ENCODE measurements around the gene ALPK1. TPM values are rescaled to one million over a fixed set of nuclear protein-coding genes. Genes with fewer than 3 reads are reported as not detected.

The ALPK1 gene
- polyA plus RNA-seq, 1 of the 3 experiments (the other 2 are of a cell fraction): 2.8 TPM

DNA sequence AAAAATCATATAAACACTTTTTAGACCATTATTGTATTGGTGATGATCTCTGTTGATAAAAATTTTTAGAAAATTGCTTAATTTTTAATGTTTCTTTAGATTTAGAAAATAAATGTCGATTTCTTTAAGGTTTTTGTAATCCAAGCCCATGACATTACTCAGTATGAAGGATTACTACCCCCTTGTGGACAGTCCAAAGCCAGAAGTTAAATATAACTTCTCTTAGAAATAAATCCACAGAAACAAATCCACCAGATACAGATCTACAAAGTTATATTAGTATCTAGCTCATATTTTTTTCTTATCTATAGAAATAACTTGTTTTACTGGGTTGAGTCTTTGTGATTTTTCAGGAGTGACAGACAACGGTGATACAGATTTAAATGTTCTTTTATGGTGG is 30.3 kb upstream of the ALPK1 start (continued):
- TF ChIP-seq, protein P1, sequence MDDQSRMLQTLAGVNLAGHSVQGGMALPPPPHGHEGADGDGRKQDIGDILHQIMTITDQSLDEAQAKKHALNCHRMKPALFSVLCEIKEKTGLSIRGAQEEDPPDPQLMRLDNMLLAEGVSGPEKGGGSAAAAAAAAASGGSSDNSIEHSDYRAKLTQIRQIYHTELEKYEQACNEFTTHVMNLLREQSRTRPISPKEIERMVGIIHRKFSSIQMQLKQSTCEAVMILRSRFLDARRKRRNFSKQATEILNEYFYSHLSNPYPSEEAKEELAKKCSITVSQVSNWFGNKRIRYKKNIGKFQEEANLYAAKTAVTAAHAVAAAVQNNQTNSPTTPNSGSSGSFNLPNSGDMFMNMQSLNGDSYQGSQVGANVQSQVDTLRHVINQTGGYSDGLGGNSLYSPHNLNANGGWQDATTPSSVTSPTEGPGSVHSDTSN (IDR thresholded peaks at IDR 0.05): no peak
- no peak for TF ChIP-seq GATA2 (CRISPR knock-in tag; IDR thresholded peaks at IDR 0.05)
- no peak for TF ChIP-seq RFX5 (IDR thresholded peaks at IDR 0.05; ENCODE audit: low read length)
- TF ChIP-seq, protein P2, sequence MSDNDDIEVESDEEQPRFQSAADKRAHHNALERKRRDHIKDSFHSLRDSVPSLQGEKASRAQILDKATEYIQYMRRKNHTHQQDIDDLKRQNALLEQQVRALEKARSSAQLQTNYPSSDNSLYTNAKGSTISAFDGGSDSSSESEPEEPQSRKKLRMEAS (IDR thresholded peaks at IDR 0.05; ENCODE audit: low read depth): no peak
- TF ChIP-seq, protein P3, sequence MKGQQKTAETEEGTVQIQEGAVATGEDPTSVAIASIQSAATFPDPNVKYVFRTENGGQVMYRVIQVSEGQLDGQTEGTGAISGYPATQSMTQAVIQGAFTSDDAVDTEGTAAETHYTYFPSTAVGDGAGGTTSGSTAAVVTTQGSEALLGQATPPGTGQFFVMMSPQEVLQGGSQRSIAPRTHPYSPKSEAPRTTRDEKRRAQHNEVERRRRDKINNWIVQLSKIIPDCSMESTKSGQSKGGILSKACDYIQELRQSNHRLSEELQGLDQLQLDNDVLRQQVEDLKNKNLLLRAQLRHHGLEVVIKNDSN (IDR thresholded peaks at IDR 0.05; ENCODE audit: borderline replicate concordance, low read depth): no peak
- TF ChIP-seq, protein P4, sequence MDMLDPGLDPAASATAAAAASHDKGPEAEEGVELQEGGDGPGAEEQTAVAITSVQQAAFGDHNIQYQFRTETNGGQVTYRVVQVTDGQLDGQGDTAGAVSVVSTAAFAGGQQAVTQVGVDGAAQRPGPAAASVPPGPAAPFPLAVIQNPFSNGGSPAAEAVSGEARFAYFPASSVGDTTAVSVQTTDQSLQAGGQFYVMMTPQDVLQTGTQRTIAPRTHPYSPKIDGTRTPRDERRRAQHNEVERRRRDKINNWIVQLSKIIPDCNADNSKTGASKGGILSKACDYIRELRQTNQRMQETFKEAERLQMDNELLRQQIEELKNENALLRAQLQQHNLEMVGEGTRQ (IDR thresholded peaks at IDR 0.05; ENCODE audit: borderline replicate concordance, low read depth, low read length): no peak
- TF ChIP-seq FOSL2 (IDR thresholded peaks at IDR 0.05; ENCODE audit: borderline replicate concordance, low read depth): no peak
- no peak for TF ChIP-seq FOXM1 (IDR thresholded peaks at IDR 0.05; ENCODE audit: low read depth)
- no peak for TF ChIP-seq YY1 (IDR thresholded peaks at IDR 0.05; ENCODE audit: low read depth)
- no peak for TF ChIP-seq MEF2A (IDR thresholded peaks at IDR 0.05; ENCODE audit: borderline replicate concordance, low read depth)

DNA sequence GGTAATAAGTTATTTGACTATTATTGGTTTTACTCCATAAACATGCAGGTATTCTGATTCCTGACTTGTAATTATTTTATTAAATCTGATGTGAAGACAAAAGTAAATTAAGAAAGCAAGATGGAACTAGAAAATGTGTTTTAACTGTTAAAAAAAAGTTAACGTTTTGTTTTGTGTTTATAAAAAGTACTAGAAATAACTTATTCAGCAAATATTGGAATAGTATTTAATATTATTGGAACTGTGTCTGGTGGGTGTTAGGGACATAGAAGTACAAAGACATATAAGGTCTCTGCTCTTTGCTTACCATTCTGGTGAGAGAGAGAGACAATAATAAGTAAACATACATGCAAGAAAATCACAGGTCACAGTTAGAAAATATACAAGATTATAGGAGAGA is 27.1 kb upstream of the ALPK1 start:
- H2AFZ ChIP-seq (ENCODE audit: low read depth): no peak overlapping the region
- DNase-seq: no peak
- peaks cover 2 to 5% of the 10 kb centered on the region in 2 experiments; a peak in 2 of 4 replicates for H3K4me1 ChIP-seq (ENCODE audit: control insufficient read depth in 1 of 2, insufficient read depth in 2 of 2, low read depth in 1 of 2, low read length in 1 of 2)
- no peak overlapping the region for H3K27ac ChIP-seq (ENCODE audit: low read depth in 2 of 2, low read length in 1 of 2)
- H3K9me2 ChIP-seq: no peaks in the 10 kb centered on the region
- H3K4me3 ChIP-seq (ENCODE audit: low read depth in 2 of 2, low read length in 1 of 2): no peak overlapping the region
- H4K20me1 ChIP-seq (ENCODE audit: insufficient read depth): no peaks in the 10 kb centered on the region
- H3K27me3 ChIP-seq (ENCODE audit: insufficient read depth): no peaks in the 10 kb centered on the region
- ChIA-PET CTCF (interaction anchor here (0.7 kb wide), 1 partner anchor 110 kb away, joined by 3 read pairs; no protein-coding TSS in a partner anchor), POLR2A (no interaction called here)
- H3K4me2 ChIP-seq: no peak overlapping the region
- 98% methylated on average over 1 of the region's 1 CpG for WGBS (ENCODE audit: low lambda C conversion rate)
- TF ChIP-seq JUND (IDR thresholded peaks at IDR 0.05): no peak
- no peak for TF ChIP-seq EP300 (IDR thresholded peaks at IDR 0.05; ENCODE audit: borderline replicate concordance in 1 of 2, low read depth in 1 of 2, low read length in 1 of 2)
- TF ChIP-seq, protein P1 (IDR thresholded peaks at IDR 0.05): no peak
- TF ChIP-seq, protein P3 (IDR thresholded peaks at IDR 0.05; ENCODE audit: borderline replicate concordance, low read depth): no peak
- TF ChIP-seq GABPA (IDR thresholded peaks at IDR 0.05; ENCODE audit: low read depth): no peak
- TF ChIP-seq, protein P5, sequence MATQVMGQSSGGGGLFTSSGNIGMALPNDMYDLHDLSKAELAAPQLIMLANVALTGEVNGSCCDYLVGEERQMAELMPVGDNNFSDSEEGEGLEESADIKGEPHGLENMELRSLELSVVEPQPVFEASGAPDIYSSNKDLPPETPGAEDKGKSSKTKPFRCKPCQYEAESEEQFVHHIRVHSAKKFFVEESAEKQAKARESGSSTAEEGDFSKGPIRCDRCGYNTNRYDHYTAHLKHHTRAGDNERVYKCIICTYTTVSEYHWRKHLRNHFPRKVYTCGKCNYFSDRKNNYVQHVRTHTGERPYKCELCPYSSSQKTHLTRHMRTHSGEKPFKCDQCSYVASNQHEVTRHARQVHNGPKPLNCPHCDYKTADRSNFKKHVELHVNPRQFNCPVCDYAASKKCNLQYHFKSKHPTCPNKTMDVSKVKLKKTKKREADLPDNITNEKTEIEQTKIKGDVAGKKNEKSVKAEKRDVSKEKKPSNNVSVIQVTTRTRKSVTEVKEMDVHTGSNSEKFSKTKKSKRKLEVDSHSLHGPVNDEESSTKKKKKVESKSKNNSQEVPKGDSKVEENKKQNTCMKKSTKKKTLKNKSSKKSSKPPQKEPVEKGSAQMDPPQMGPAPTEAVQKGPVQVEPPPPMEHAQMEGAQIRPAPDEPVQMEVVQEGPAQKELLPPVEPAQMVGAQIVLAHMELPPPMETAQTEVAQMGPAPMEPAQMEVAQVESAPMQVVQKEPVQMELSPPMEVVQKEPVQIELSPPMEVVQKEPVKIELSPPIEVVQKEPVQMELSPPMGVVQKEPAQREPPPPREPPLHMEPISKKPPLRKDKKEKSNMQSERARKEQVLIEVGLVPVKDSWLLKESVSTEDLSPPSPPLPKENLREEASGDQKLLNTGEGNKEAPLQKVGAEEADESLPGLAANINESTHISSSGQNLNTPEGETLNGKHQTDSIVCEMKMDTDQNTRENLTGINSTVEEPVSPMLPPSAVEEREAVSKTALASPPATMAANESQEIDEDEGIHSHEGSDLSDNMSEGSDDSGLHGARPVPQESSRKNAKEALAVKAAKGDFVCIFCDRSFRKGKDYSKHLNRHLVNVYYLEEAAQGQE (IDR thresholded peaks at IDR 0.05; ENCODE audit: low read depth, low read length): no peak
- TF ChIP-seq SIN3A (IDR thresholded peaks at IDR 0.05; ENCODE audit: borderline replicate concordance, low read depth, low read length): no peak
- TF ChIP-seq TAF1 (IDR thresholded peaks at IDR 0.05; ENCODE audit: borderline replicate concordance, low read depth, low read length): no peak
- no peak overlapping the region for H3K9ac ChIP-seq
- peaks cover 9% of the 10 kb centered on the region for H3F3A ChIP-seq (replicated peaks; ENCODE audit: insufficient read depth)
- no peaks in the 10 kb centered on the region for H3K9me3 ChIP-seq
- H3K36me3 ChIP-seq (replicated peaks in 1 of 2; ENCODE audit: control insufficient read depth in 1 of 2, insufficient read depth in 2 of 2, low read length in 1 of 2): peaks cover 26 to 48% of the 10 kb centered on the region in 2 experiments
- peaks cover 9% of the 10 kb centered on the region; the same call in 1 of the 2 replicates for H3K79me2 ChIP-seq (ENCODE audit: insufficient read depth)
